HepG2 (cell line): Measurements from ENCODE around the gene DLEC1. TPM values are rescaled to one million over a fixed set of nuclear protein-coding genes. Genes with fewer than 3 reads are reported as not detected.

Experiments used
- ARID2 ChIP-seq: sonication (generic); formaldehyde crosslinking; IDR thresholded peaks from 2 replicates; pipeline ENCODE4 v1.8.1; 2022; ENCODE audit warnings: mild to moderate bottlenecking, missing genetic modification reagents, borderline replicate concordance
- CBFB ChIP-seq: sonication (generic); formaldehyde crosslinking; IDR thresholded peaks from 2 replicates; pipeline ENCODE4 v1.4.0; 2020; ENCODE audit warnings: missing genetic modification reagents
- CENPBD1 ChIP-seq: sonication (generic); formaldehyde crosslinking; IDR thresholded peaks from 2 replicates; pipeline ENCODE4 v1.8.0; 2022; ENCODE audit warnings: missing genetic modification reagents, low read depth, mild to moderate bottlenecking, borderline replicate concordance
- DR1 ChIP-seq: sonication (generic); formaldehyde crosslinking; IDR thresholded peaks from 2 replicates; pipeline ENCODE4 v1.8.0; 2021; ENCODE audit warnings: mild to moderate bottlenecking, missing genetic modification reagents, inconsistent platforms
- FOSL2 ChIP-seq: sonication (generic); formaldehyde crosslinking; IDR thresholded peaks from 2 replicates; pipeline ENCODE4 v1.4.0; 2020; ENCODE audit warnings: missing genetic modification reagents
- GLMP ChIP-seq: sonication (generic); formaldehyde crosslinking; IDR thresholded peaks from 2 replicates; pipeline ENCODE4 v1.9.0; 2021; ENCODE audit warnings: missing genetic modification reagents, mild to moderate bottlenecking, borderline replicate concordance
- HNF1A ChIP-seq, 2 experiments: sonication (generic) in 1 of 2; formaldehyde crosslinking in 1 of 2; IDR thresholded peaks; 2 replicates each; pipeline versions ENCODE4 v1.4.0 to v1.6.1; 2016 to 2020; ENCODE audit warnings: borderline replicate concordance in 1 of 2, low read depth in 1 of 2, mild to moderate bottlenecking in 1 of 2, missing genetic modification reagents in 1 of 2
- KAT8 ChIP-seq: IDR thresholded peaks from 2 replicates; pipeline ENCODE4 v1.6.1; 2016; ENCODE audit warnings: missing genetic modification reagents, missing compliant biosample characterization
- PATZ1 ChIP-seq: sonication (generic); formaldehyde crosslinking; IDR thresholded peaks from 2 replicates; pipeline ENCODE4 v1.4.0; 2020; ENCODE audit warnings: missing genetic modification reagents
- PBX2 ChIP-seq: IDR thresholded peaks from 2 replicates; pipeline ENCODE4 v1.6.1; 2016; ENCODE audit warnings: control low read depth
- RAD51 ChIP-seq: fragments of 450-650 bp; IDR thresholded peaks from 2 replicates; pipeline ENCODE4 v1.6.1; 2016; ENCODE audit warnings: borderline replicate concordance
- RFXAP ChIP-seq: sonication (generic); formaldehyde crosslinking; IDR thresholded peaks from 2 replicates; pipeline ENCODE4 v1.4.0; 2020; ENCODE audit warnings: missing genetic modification reagents, borderline replicate concordance
- RNF2 ChIP-seq: fragments of 450-650 bp; conservative IDR thresholded peaks from 2 replicates; pipeline ENCODE4 v1.6.1; 2016; ENCODE audit warnings: low read depth
- ZNF276 ChIP-seq: sonication (generic); formaldehyde crosslinking; IDR thresholded peaks from 2 replicates; pipeline ENCODE4 v1.4.0; 2020; ENCODE audit warnings: mild to moderate bottlenecking, low read depth, missing genetic modification reagents
- ZNF816 ChIP-seq: sonication (generic); formaldehyde crosslinking; IDR thresholded peaks from 2 replicates; pipeline ENCODE4 v1.8.0; 2022; ENCODE audit warnings: missing genetic modification reagents, mild to moderate bottlenecking, borderline replicate concordance
- ZNF841 ChIP-seq: sonication (generic); formaldehyde crosslinking; IDR thresholded peaks from 2 replicates; pipeline ENCODE4 v1.8.1; 2023; ENCODE audit warnings: missing genetic modification reagents, borderline replicate concordance
- polyA plus RNA-seq, 8 experiments: library from polyadenylated mRNA; depleted of rRNA in 3 of 8; stranded (reverse) in 7 of 8; unstranded in 1 of 8; fragments of >200 nt; fragmentation: Illumina TruSeq in 4 of 8; extraction: Trizol in 4 of 8; gene quantifications; 2 replicates each; pipeline versions ENCODE4 v1.2.1 to v1.2.3, GENCODE V29; 2011 to 2016; ENCODE audit warnings: low read depth in 4 of 8, missing spikeins in 1 of 8, mixed read lengths in 1 of 8; ENCODE audit not compliant: insufficient read depth in 1 of 8
- total RNA-seq, 5 experiments: library from RNA; depleted of rRNA; stranded (reverse); fragments of >200 nt; fragmentation: Illumina TruSeq; extraction: Trizol; gene quantifications; 2 replicates each; pipeline ENCODE4 v1.2.3, GENCODE V29; 2016; ENCODE audit warnings: low read depth in 1 of 5

Gene DLEC1
- total and polyA plus RNA-seq, 2 of the 13 experiments (the other 11 are each of a cell fraction or from before 2014, with no cell fraction given) = 0.09 TPM; not detected in 1

- TF ChIP-seq HNF1A (IDR thresholded peaks at IDR 0.05; ENCODE audit: low read depth) (no peak), HNF1A (CRISPR knock-in tag; IDR thresholded peaks at IDR 0.05; ENCODE audit: borderline replicate concordance) (peak; percentile 49; the same call in 1 of the 2 replicates), PBX2 (peak; percentile 91), ZNF841 (CRISPR knock-in tag) (no peak; the same call in 1 of the 2 replicates), CENPBD1 (CRISPR knock-in tag) (0 out of 2 replicates have a peak, but pooled peaks have one; percentile 83), KAT8 (CRISPR knock-in tag) (peak; percentile 81), ZNF816 (CRISPR knock-in tag) (0 out of 2 replicates have a peak, but pooled peaks have one; percentile 6), ARID2 (CRISPR knock-in tag) (0 out of 2 replicates have a peak, but pooled peaks have one; percentile 18), DR1 (CRISPR knock-in tag) (peak; percentile 69; the same call in 1 of the 2 replicates), RNF2 (no peak), GLMP (CRISPR knock-in tag) (no peak), RFXAP (CRISPR knock-in tag) (0 out of 2 replicates have a peak, but pooled peaks have one; percentile 69), FOSL2 (peak; percentile 50; the same call in 1 of the 2 replicates), CBFB (CRISPR knock-in tag) (peak; percentile 25; the same call in 1 of the 2 replicates), RAD51 (no peak), ZNF276 (CRISPR knock-in tag) (peak; percentile 66; the same call in 1 of the 2 replicates), PATZ1 (CRISPR knock-in tag) (peak; percentile 12; the same call in 1 of the 2 replicates)
Observed at GRCh38 chr3:38164952-38165721, 126.1 kb downstream of the DLEC1 start, which contains the start of gene OXSR1 (continued).
